OCI-LY7 (cell line): ENCODE results near the gene FOLH1.
"Not testable (repeated sequence)": the region's sequence is repeated elsewhere in the genome, so short reads cannot be mapped to it uniquely, and the experiment has no call there.

ENCODE experiments used
- CTCF ChIP-seq: fragments of 200-600 bp; sonication (generic); conservative IDR thresholded peaks from 2 replicates; pipeline ENCODE4 v1.5.1; 2014; ENCODE audit warnings: mild to moderate bottlenecking, antibody characterized with exemption, low read length, moderate library complexity, mixed read lengths
- EZH2phosphoT487 ChIP-seq: fragments of 200-600 bp; sonication (generic); IDR thresholded peaks from 2 replicates; pipeline ENCODE4 v1.6.1; 2018; ENCODE audit warnings: low read depth, borderline replicate concordance, mild to moderate bottlenecking, mixed run types, antibody characterized with exemption, low read length, moderate library complexity, mixed read lengths

- not testable (repeated sequence) for TF ChIP-seq CTCF, EZH2phosphoT487
Measured at GRCh38 chr11:49233019-49233418, 24.6 kb upstream of the FOLH1 start.
